Transverse colon (tissue), 4 donors: ENCODE measurements around the gene STRA6.

Source experiments
- EP300 ChIP-seq: sonication (generic); formaldehyde crosslinking; IDR thresholded peaks from one replicate; pipeline ENCODE4 v1.6.1; 2017; ENCODE audit warnings: antibody characterized with exemption, low read depth
- POLR2AphosphoS5 ChIP-seq, 3 donors: sonication (generic); formaldehyde crosslinking; IDR thresholded peaks; one replicate each; pipeline ENCODE4 v1.6.1; 2016; ENCODE audit warnings: antibody characterized with exemption in 3 of 3
- TF ChIP-seq, protein P1 (sequence below), 5 experiments: fragments of 200-600 bp in 3 of 5; fragments of 450-650 bp in 2 of 5; sonication (generic) in 3 of 5; IDR thresholded peaks; 1 replicate in 2 of 5; 2 replicates in 3 of 5; pipeline ENCODE4 v1.5.1; 2016 to 2017; ENCODE audit warnings: antibody characterized with exemption in 5 of 5, inconsistent platforms in 3 of 5, mild to moderate bottlenecking in 2 of 5, moderate library complexity in 1 of 5

DNA sequence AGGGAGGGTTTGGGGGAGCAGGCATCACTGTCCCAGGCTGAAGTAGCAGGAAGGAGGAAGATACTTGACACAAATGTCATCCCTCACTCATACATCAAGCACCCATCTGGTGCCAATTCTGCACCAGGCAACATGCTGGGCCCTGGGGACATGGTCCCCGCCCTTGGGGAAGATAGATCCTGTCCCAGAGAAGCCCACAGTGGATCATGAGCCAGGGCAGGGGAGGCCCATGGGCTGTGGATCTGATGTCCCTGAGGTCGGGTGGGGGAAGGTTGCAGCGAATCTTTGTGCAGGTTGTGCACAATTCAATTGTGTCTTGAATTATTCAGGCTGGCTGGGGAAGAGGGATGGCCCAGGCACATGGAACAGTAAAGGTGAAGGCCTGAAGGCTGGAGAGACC lies 27.1 kb upstream of the STRA6 start:
- TF ChIP-seq POLR2AphosphoS5 (IDR thresholded peaks at IDR 0.05): no peak
- TF ChIP-seq EP300: no peak
- TF ChIP-seq, protein P1, sequence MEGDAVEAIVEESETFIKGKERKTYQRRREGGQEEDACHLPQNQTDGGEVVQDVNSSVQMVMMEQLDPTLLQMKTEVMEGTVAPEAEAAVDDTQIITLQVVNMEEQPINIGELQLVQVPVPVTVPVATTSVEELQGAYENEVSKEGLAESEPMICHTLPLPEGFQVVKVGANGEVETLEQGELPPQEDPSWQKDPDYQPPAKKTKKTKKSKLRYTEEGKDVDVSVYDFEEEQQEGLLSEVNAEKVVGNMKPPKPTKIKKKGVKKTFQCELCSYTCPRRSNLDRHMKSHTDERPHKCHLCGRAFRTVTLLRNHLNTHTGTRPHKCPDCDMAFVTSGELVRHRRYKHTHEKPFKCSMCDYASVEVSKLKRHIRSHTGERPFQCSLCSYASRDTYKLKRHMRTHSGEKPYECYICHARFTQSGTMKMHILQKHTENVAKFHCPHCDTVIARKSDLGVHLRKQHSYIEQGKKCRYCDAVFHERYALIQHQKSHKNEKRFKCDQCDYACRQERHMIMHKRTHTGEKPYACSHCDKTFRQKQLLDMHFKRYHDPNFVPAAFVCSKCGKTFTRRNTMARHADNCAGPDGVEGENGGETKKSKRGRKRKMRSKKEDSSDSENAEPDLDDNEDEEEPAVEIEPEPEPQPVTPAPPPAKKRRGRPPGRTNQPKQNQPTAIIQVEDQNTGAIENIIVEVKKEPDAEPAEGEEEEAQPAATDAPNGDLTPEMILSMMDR (IDR thresholded peaks at IDR 0.05): no peak
